LoVo (cell line): ENCODE results near the gene MINDY3.
A peak's percentile ranks its signal among the peaks of the same experiment; 100 is the strongest.

ENCODE experiments used
- DNase-seq: peaks from one replicate; pipeline ENCODE4 v3.0.0-alpha.2; 2016; ENCODE audit warnings: low spot score

Gene MINDY3

GRCh38 chr10:15805395-15806058 is 54.8 kb downstream of the MINDY3 start:
- no peak for DNase-seq

GRCh38 chr10:15804109-15804508 is 56.2 kb downstream of the MINDY3 start:
- no peak for DNase-seq

GRCh38 chr10:15802375-15802949 is 57.8 kb downstream of the MINDY3 start:
- DNase-seq, result no peak

GRCh38 chr10:15801641-15802040 is 58.7 kb downstream of the MINDY3 start:
- no peak for DNase-seq

- no peak for DNase-seq
Measured at GRCh38 chr10:15801147-15801546, 59.2 kb downstream of the MINDY3 start.

- DNase-seq, result no peak
Measured at GRCh38 chr10:15797346-15797745, 63.0 kb downstream of the MINDY3 start.

- no peak for DNase-seq
Measured at GRCh38 chr10:15796762-15797161, 63.5 kb downstream of the MINDY3 start.

GRCh38 chr10:15796098-15796759 is 64.1 kb downstream of the MINDY3 start:
- DNase-seq, result peak; percentile 20

GRCh38 chr10:15795036-15795792 is 65.1 kb downstream of the MINDY3 start:
- no peak for DNase-seq

- DNase-seq, result no peak
Measured at GRCh38 chr10:15794569-15794968, 65.7 kb downstream of the MINDY3 start.

GRCh38 chr10:15793664-15794063 is 66.6 kb downstream of the MINDY3 start:
- DNase-seq, result no peak

GRCh38 chr10:15792777-15793176 is 67.5 kb downstream of the MINDY3 start:
- no peak for DNase-seq

GRCh38 chr10:15791816-15792524 is 68.3 kb downstream of the MINDY3 start:
- no peak for DNase-seq

GRCh38 chr10:15789793-15790525 is 70.3 kb downstream of the MINDY3 start:
- no peak for DNase-seq

- no peak for DNase-seq
Measured at GRCh38 chr10:15787426-15787825, 72.9 kb downstream of the MINDY3 start.

GRCh38 chr10:15784662-15785300 is 75.5 kb downstream of the MINDY3 start:
- no peak for DNase-seq

- no peak for DNase-seq
Measured at GRCh38 chr10:15783941-15784636, 76.2 kb downstream of the MINDY3 start.

- DNase-seq, result no peak
Measured at GRCh38 chr10:15782851-15783250, 77.5 kb downstream of the MINDY3 start.

- no peak for DNase-seq
Measured at GRCh38 chr10:15781381-15781960, 78.8 kb downstream of the MINDY3 start.
